Measurements from ENCODE around the gene ZMYND10.
A peak's percentile ranks its signal among the peaks of the same experiment; 100 is the strongest.
"Not testable (repeated sequence)": the region's sequence is repeated elsewhere in the genome, so short reads cannot be mapped to it uniquely, and the experiment has no call there.

The ZMYND10 gene

GRCh38 chr3:50324351-50325112 lies 21.0 kb downstream of the ZMYND10 start:
- peak; percentile 61 for DNase-seq

- no peak for DNase-seq
Measured at GRCh38 chr3:50323614-50324199, 21.8 kb downstream of the ZMYND10 start.

GRCh38 chr3:50323092-50323600 lies 22.4 kb downstream of the ZMYND10 start:
- no peak for DNase-seq

- DNase-seq, result no peak
Measured at GRCh38 chr3:50322386-50323091, 23.0 kb downstream of the ZMYND10 start, which contains the start of gene HYAL2. TSS of gene HYAL2 (minus strand) at chr3:50322745. CDS start at chr3:50320489, 2,256 bp downstream.

- DNase-seq, result no peak
Measured at GRCh38 chr3:50322115-50322385, 23.5 kb downstream of the ZMYND10 start.

GRCh38 chr3:50321336-50322114 lies 24.0 kb downstream of the ZMYND10 start:
- DNase-seq, result peak; percentile 68

- DNase-seq, result peak; percentile 50
Measured at GRCh38 chr3:50320853-50321335, 24.6 kb downstream of the ZMYND10 start.

- no peak for DNase-seq
Measured at GRCh38 chr3:50319894-50320625, 25.5 kb downstream of the ZMYND10 start.

GRCh38 chr3:50319181-50319893 lies 26.2 kb downstream of the ZMYND10 start:
- DNase-seq, result no peak

GRCh38 chr3:50318615-50319014 lies 26.9 kb downstream of the ZMYND10 start:
- DNase-seq, result no peak

- no peak for DNase-seq
Measured at GRCh38 chr3:50318163-50318562, 27.4 kb downstream of the ZMYND10 start.

GRCh38 chr3:50317300-50317699 lies 28.2 kb downstream of the ZMYND10 start:
- DNase-seq, result no peak

GRCh38 chr3:50316657-50317242 lies 28.8 kb downstream of the ZMYND10 start:
- DNase-seq, result no peak

GRCh38 chr3:50314816-50315215 lies 30.7 kb downstream of the ZMYND10 start:
- DNase-seq, result no peak

GRCh38 chr3:50314342-50314741 lies 31.2 kb downstream of the ZMYND10 start:
- no peak for DNase-seq

GRCh38 chr3:50312041-50312440 lies 33.5 kb downstream of the ZMYND10 start:
- not testable (repeated sequence) for DNase-seq

- DNase-seq, result no peak
Measured at GRCh38 chr3:50304601-50305000, 40.9 kb downstream of the ZMYND10 start.

- no peak for DNase-seq
Measured at GRCh38 chr3:50303013-50303815, 42.3 kb downstream of the ZMYND10 start, which contains the start of gene HYAL1. TSS of gene HYAL1 (minus strand) at chr3:50303574. CDS start at chr3:50302956, 618 bp downstream.

GRCh38 chr3:50302095-50303012 lies 43.2 kb downstream of the ZMYND10 start:
- DNase-seq, result no peak
